ENCODE results near the gene ANKRD10. TPM values are rescaled to one million over a fixed set of nuclear protein-coding genes. Genes with fewer than 3 reads are reported as not detected.

The ANKRD10 gene
- polyA plus RNA-seq, 4 donors: 177 to 436 (median 288) TPM

GRCh38 chr13:110887597-110888333 is 27.1 kb downstream of the ANKRD10 start:
- DNase-seq (ENCODE audit: low read depth in 4 of 4, low spot score in 2 of 4): no peak

GRCh38 chr13:110886870-110887596 is 27.8 kb downstream of the ANKRD10 start:
- DNase-seq (ENCODE audit: low read depth in 4 of 4, low spot score in 2 of 4): no peak

GRCh38 chr13:110885966-110886869 is 28.7 kb downstream of the ANKRD10 start:
- DNase-seq (ENCODE audit: low read depth in 4 of 4, low spot score in 2 of 4): no peak

GRCh38 chr13:110885516-110885915 is 29.4 kb downstream of the ANKRD10 start:
- no peak for DNase-seq (ENCODE audit: low read depth in 4 of 4, low spot score in 2 of 4)

- DNase-seq (ENCODE audit: low read depth in 4 of 4, low spot score in 2 of 4): no peak
Observed at GRCh38 chr13:110884517-110884916, 30.4 kb downstream of the ANKRD10 start.

- no peak for DNase-seq (ENCODE audit: low read depth in 4 of 4, low spot score in 2 of 4)
Observed at GRCh38 chr13:110883542-110883941, 31.3 kb downstream of the ANKRD10 start.

GRCh38 chr13:110882972-110883371 is 31.9 kb downstream of the ANKRD10 start:
- DNase-seq (ENCODE audit: low read depth in 4 of 4, low spot score in 2 of 4): no peak

- no peak for DNase-seq (ENCODE audit: low read depth in 4 of 4, low spot score in 2 of 4)
Observed at GRCh38 chr13:110881839-110882627, 32.8 kb downstream of the ANKRD10 start.

GRCh38 chr13:110880627-110881026 is 34.2 kb downstream of the ANKRD10 start:
- DNase-seq (ENCODE audit: low read depth in 4 of 4, low spot score in 2 of 4): no peak

GRCh38 chr13:110879482-110879881 is 35.4 kb downstream of the ANKRD10 start:
- no peak for DNase-seq (ENCODE audit: low read depth in 4 of 4, low spot score in 2 of 4)

GRCh38 chr13:110877737-110878258 is 37.1 kb downstream of the ANKRD10 start:
- no peak for DNase-seq (ENCODE audit: low read depth in 4 of 4, low spot score in 2 of 4)

- no peak for DNase-seq (ENCODE audit: low read depth in 4 of 4, low spot score in 2 of 4)
Observed at GRCh38 chr13:110876609-110877008, 38.3 kb downstream of the ANKRD10 start.

GRCh38 chr13:110875241-110875640 is 39.6 kb downstream of the ANKRD10 start:
- DNase-seq (ENCODE audit: low read depth in 4 of 4, low spot score in 2 of 4): no peak

GRCh38 chr13:110874508-110874960 is 40.3 kb downstream of the ANKRD10 start:
- peak in 2 of 4 donors; percentile 63 to 68 for DNase-seq (ENCODE audit: low read depth in 4 of 4, low spot score in 2 of 4)

GRCh38 chr13:110873639-110874507 is 41.0 kb downstream of the ANKRD10 start:
- no peak for DNase-seq (ENCODE audit: low read depth in 4 of 4, low spot score in 2 of 4)

- no peak for DNase-seq (ENCODE audit: low read depth in 4 of 4, low spot score in 2 of 4)
Observed at GRCh38 chr13:110872768-110873638, 41.9 kb downstream of the ANKRD10 start.

GRCh38 chr13:110872034-110872767 is 42.7 kb downstream of the ANKRD10 start:
- DNase-seq (ENCODE audit: low read depth in 4 of 4, low spot score in 2 of 4): no peak
